NCI-H1436 treated with DMSO at 0.1 percent for 48 hours (cell line): Measurements from ENCODE around the gene RAB21.
"Not testable (repeated sequence)": the region's sequence is repeated elsewhere in the genome, so short reads cannot be mapped to it uniquely, and the experiment has no call there.

Experiments used
- DNase-seq: peaks from one replicate; lab custom pipeline; 2025; lab: John Stamatoyannopoulos, UW

Gene RAB21

DNA sequence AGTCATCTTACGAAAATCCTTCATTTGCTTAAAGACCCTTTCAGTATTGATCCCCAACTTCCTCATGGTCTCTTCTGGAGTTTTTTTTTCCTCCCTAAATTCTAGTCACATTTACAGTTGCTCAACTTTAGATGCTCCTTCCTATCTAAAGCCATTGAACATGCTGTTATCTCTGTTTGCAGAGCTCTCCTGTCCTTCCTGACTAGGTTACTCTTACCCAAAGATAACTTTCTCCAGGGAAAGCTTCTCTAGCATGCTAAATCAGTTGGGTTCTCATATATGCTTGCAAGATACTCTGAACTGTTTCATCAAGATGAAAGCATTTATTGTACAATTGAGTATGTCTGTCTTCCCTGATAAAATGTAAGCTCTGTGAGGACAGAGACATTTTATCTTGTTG, 1.8 kb upstream of the RAB21 start:
- no peak for DNase-seq

DNA sequence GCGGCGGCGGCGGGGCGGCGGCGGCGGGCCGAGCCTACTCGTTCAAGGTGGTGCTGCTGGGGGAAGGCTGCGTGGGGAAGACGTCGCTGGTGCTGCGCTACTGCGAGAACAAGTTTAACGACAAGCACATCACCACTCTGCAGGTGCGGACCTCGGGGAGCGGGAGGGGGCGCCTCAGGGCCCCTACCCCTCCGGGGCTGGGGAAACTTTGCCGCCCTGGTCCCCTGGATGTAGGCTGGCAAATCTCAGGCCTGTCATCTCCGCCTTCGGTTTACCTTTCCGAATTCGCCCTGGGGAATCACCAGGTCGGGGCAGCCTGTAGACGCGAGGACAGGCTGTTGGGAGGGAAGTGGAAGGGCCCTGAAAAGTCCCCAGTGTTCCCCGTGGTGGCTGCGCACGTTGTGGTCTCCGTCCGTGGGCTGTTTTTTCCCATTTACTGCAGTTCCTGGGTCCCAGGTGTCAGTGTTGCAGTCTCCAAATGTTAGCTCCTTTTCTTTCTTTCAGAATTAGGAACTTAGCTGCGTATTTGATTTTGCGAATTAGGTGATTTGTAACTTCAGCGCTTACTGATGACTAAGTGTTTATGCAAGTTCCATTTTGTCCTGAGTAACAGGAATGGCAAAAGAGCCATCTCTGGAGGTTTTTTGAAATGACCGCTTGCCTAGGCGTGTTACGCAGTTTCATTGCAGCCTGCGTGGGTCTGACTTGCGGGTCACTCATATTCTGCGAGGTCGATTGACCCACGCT, 656 bp downstream of the RAB21 start:
- DNase-seq = no peak

DNA sequence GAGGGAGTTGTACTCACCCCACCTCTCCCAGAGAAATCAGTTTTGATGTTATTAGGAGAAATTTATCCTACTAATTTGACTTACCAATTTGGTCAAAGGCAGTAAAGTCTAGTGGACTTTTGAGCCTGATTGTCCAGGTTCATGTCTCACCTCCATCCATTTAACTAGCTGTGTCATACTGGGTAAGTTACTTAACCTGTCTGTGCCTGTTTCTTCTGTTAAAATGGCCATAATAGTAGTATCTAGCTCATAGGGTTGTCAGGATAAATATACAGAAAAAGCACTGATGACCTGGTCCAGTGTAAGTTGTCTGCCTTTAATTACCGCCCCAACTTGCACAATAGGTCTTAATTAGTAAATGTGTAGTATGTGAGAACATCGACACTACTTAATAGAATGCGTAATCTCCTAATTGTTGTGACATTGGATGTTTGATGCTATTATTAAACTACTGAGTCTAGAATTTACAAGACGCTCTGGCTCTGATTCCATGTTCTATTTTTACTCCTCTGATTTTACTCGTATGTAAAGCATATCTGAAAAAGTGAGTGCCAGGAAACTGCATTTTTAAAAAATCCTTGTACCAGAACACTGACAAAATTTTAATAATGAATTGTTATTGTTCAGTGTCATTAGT, 1.5 kb downstream of the RAB21 start:
- DNase-seq = no peak

DNA sequence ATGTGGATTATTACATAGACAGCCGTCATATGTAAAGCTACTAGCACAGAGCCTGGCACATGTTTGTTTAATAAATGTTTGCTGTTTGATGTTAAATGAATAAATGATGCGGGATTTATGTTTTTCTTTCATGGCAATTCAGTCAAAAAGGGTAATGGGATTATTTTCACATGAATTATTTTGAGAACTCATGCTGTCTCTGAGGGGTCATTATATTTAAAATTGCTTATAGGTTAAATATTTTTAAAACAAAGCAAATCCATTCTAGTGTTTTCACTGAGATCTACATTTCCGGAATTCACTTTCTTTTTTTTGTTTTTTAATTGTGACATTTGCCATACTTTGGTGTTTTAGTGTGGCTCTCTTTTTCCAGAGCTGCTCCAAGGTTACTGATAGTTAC, 5.3 kb downstream of the RAB21 start:
- no peak for DNase-seq

DNA sequence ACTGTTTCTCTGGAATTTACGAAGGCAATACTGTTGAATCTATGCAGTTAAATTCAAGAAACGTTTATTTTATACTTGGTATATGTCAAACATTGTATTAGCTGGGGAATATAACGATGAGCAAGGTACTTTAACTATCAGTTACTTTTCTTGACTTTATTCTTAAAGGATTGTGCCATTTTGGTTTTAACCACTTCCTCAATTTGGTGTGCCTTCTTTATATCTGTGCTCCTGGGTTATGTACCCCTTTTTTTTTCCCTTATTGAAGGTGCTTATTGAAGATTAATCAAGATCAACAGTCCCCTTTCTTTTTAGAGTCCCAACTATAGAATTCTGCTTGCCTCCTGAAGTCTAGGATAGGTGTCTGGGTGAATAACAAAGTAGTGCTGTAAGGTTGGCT, 5.8 kb downstream of the RAB21 start:
- no peak for DNase-seq

DNA sequence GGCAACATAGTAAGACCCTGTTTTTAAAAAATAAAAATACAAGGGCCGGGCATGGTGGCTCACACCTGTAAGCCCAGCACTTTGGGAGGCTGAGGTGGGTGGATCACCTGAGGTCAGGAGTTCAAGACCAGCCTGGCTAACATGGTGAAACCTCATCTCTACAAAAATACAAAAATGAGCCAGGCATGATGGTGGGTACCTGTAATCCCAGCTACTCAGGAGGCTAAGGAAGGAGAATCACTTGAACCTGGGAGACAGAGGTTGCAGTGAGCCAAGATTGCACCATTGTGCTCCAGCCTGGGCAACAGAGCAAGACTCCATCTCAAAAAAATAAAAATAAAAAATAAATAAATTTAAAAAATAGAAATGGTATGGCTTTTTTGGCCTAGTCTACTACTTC, 6.7 kb downstream of the RAB21 start:
- not testable (repeated sequence) for DNase-seq

DNA sequence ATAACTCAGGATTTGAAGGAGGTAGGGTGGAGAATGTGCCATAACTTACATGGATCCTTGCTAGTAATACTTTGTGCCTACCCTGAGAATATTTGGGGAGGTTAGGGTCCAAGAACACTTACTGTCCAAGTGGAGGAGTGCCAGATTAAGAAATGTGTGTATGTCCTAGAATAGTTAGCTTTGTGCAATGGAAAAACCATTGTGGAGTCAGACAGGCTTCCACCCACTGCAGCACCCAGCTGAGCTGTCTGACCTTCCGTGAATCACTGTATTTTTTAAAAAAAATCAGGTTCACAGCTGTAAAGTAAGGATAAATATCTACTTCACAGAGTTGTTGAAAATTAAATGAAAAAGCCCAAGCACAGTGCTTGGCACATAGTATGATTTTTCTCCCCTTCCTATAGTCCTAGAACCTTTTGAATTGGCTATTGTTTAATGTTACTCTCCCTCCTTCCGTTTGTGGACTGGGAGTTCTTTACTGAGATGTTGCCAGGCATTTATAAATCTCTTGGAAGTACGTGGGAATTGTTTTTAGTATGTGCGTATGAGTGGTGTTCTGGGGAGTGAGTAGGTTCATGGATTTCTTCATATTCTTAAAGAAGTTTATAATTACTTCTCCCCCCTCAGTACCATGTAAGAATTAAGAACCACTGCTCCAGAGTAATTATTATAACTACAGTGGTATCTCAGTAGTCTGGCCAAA, 9.2 kb downstream of the RAB21 start:
- no peak for DNase-seq

DNA sequence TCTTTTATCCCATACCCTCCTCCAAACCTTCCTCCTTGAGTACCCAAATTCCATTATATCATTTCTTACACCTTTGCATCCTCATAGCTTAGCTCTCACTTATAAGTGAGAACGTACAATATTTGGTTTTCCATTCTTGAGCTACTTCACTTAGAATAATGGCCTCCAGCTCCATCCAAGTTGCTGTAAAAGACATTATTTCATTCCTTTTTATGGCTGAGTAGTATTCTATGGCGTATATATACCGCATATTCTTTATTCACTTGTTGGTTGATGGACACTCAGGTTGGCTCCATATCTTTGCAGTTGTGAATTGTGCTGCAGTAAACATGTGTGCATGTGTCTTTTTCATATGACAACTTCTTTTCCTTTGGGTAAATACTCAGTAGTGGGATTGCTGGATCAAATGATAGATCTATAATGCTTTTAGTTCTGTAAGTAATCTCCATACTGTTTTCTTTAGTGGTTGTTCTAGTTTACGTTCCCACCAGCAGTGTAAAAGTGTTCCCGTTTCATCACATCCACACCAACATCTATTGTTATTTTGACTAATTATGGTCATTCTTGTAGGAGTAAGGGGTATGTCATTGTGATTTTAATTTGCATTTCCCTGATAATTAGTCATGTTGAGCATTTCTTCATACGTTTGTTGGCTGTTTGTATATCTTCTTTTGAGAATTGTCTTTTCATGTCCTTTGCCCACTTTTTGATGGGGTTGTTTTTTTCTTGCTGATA, 10.1 kb downstream of the RAB21 start:
- no peak for DNase-seq

DNA sequence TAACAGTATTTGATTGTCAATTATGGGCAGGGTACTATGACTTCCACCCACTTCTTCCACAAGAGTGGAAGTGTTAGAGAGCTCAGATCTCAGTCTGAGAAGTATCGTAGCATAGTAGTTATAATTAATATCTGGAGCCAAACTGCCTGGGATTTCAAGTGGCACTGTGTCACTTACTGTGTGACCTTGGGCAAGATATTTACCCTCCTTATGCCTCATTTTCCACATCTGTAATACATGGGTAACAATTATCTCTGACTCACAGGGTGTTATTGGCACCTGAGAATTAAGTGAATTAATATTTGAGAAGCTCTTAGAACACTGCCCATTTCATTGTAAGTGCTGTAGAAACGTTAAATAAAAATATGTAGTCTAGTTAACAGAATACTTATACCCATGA, 11.5 kb downstream of the RAB21 start:
- no peak for DNase-seq

DNA sequence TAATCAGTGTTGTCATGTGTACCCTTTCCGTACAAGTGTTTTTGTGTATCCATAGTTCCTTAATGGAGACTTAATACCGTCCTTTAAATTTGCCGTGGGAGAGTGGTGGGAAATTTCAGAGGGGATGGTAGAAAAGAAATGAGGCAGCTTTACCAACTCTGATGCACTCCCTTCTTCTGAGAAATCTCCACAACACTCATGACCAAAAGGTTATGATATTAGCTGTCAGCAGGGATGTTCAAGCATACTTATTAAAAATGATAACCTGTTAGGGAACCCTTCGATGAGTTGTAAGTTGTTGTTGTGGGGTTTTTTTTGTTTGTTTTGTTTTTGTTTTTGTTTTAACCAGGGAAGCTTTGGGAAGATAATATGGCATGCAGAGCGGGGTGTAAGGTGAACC, 12.5 kb downstream of the RAB21 start:
- DNase-seq = no peak

DNA sequence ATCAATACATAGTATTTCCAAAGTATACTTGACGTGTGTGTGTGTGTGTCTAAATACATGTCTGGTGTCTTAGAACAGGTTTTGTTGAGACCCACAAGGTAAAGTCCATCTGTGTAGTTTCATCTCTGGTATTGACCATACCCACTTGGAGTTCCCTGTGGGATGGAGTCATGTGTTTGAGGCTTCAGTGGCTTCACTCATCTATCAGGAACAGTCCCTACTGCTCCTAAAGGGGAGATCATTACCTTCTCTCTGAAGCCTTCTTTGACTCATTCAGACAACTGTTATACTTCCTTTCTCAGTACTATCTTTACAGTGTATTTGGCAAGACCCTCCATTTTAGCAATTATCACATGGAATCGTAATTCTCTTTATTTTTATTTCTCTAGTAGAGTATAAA, 14.2 kb downstream of the RAB21 start:
- no peak for DNase-seq

DNA sequence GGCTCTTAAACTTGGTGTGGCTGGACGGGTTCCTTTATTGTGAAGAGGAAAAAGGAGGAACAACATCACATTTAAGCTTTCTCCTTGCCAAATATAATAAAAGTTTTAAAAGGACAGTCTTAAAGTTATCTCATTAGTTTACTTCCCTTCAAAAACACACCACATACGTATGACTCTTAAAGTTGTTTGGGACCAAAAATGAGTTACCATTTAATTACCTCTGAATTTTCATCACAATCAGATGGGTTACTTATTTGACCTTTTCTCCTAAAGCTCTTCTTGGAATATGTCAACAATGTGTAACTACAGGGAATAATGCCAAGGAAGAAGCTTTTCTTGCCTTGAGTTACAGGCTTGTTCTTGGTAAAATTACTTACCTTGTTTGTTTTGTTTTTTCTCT, 16.4 kb downstream of the RAB21 start:
- no peak for DNase-seq

DNA sequence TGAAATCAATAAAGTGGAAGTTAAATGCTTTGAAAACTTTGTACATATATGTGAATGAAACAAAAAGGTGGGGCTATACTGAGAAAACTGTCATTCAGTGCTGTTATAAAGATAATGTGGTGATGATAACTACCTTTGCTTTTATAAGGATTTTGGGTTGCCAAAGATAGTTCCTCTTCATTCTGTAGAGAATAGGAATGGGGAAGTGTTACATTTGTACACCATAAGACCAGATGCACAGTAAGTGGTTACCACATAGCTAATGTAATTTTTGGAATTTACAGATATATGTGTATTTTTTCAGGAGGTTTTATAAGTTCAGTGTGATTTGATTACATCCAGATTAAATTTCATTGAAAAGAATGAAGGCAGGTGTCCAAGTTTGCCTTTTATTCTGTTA, 18.1 kb downstream of the RAB21 start:
- no peak for DNase-seq

DNA sequence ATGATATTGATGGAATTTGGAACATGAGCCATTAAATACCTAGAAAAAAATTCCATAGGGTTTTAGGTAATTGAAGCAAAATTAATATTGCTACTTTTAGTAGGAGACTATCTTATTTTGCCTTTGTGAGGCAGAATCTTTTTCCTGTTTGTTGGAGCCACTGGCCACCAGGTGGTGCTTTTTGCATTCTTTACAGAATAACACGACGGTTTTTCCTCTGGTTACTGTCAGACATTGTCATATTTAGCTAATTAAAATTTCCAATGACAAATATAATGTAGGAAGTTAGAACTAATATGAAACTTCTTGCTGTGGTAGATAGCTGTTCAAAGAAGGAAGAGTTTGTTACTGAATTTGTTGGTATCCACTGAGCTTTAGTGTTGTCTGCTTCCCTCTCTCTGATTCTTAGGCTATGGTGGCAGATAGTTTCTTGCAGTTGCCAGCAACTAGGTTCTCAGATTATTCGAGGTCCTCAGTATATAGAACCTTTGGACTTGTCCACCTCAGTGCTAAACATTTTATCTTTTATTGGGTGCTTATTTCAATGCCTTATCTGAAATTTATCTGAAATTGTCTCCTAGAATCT, 25.7 kb downstream of the RAB21 start:
- DNase-seq = no peak

DNA sequence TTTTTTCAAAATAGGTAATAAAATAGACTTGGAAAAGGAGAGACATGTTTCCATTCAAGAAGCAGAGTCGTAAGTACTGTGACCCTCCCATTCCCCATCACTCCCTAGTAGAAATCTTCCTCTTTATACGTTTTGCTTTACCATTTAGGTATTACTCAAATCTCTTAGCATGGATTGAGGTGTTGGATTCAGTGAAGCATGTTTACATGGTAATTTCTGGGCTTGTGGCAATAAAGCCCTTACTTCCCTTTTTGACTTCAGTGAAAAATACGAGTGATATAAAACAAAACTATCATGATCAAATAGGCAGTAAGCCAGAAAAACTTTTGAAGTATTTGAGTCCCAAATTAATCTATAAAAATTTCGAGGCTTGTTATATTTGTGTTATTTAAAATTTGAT, 27.4 kb downstream of the RAB21 start:
- DNase-seq = no peak

DNA sequence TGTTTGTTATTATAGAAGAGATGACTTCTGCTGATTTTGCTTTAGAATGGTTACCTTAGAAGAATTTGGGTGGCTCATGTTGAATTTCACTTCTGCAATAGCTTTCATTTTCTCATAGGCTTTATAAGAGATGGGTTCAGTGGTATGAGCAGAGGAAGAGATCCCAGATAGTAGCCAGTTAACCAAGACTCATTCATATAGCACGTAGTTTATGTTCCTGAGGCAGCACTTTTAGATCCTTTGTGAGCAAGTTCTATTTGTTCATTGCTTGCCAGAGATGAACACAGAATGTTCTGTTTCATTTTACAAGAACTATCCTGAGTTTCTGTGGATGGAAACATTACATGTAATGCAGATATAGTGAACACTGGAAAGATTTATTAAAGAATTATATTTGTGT, 32.2 kb downstream of the RAB21 start:
- no peak for DNase-seq

DNA sequence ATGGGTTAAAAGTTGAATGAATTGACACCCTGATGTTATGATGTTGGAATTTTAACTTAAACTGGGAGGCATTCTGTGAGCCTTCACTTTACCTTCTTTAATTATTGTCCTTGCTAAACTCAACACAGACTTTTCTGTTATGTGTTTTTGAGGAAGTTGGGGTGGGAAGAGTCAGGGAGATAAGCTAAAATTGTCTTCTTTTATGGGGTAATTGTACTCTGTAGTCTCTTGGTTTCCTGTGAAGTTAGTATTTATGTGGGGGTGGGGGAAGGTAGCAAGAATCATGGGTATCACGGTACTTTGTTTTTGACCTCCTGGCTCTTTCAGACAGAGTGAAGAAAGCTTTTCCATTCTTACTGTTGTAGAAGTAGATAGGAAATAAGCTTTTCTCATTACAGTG, 32.9 kb downstream of the RAB21 start:
- DNase-seq = no peak

DNA sequence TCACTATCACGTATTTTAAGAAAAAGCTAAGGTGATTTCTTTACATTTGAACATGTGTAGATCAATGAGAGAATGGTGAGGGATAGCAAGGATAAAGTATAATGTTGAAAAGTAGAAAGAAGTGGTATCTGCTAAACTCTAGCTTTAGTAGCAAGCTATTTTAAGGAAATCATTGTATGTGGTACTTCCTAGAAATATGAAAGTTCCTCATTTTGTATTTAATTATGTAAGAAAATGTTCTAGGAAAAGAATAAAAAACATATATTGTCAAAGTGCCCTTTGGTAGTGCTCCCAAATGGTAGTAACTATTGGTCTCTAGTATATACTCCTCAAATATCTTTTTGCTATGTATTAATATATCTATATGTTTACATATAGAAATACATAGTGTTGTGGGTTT, 35.7 kb downstream of the RAB21 start:
- DNase-seq = no peak

DNA sequence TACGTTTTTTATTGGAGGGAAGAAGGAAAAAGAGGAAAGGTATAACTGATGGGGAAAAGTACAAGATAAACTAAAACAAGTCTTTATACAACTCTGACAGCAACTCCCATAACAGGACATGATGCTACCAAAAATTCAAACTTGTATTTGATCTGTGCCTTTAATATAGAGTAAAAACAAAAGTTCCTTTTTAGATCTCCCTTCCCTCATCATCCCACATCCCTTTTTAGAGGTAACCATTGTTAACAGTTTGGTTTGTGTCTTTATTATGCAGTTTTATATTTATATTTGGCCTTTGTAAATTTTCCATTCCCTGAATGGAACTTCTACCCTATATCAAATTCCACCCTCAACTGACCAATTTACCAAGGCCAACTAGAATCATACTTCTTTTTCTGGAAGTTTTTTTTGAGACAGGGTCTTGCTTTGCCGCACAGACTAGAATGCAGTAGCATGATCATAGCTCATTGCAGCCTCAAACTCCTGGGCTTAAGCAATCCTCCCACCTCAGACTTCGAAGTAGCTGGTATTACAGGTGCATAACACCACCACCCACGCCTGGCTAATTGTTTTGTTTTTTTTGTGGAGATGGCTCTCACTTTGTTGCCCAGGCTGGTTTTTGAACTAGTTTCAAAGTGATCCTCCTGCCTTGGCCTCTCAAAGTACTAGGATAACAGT, 36.9 kb downstream of the RAB21 start:
- no peak for DNase-seq

DNA sequence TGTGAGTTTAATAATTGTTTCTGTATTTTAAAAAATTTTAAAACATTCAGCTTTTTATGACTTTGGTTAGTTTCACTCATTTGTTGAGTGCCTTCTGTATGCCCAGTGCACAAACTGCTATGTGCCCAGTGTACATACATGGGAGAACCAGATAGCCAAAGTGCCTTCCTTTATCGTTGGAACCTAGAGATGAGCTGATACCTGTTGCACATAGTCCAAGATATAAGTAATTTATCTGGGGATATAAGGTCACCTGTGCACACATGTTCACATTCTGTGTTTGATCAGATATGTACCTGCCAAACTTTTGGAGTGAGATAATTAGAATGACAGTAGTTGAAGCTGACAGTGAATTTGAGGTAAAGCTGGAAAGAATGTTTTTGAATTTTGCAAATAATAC, 37.9 kb downstream of the RAB21 start:
- no peak for DNase-seq

DNA sequence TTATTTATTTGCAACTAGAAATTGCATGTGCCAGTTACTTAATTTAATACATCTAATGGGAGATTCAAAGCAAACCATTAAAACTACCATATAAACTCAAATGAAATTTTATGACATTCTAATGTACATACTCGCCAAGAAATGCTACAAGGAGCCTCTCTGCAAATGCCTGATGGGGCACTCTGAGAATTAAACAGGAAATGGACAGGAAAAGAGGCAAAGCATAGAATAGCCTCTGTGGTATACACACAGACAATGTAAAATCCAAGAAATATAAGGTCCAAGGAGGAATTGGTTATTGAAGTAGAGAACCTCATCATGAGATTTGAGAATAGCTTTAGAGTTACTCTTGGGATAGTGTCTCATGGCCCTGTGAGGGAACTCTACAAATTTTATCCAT, 41.2 kb downstream of the RAB21 start:
- no peak for DNase-seq

DNA sequence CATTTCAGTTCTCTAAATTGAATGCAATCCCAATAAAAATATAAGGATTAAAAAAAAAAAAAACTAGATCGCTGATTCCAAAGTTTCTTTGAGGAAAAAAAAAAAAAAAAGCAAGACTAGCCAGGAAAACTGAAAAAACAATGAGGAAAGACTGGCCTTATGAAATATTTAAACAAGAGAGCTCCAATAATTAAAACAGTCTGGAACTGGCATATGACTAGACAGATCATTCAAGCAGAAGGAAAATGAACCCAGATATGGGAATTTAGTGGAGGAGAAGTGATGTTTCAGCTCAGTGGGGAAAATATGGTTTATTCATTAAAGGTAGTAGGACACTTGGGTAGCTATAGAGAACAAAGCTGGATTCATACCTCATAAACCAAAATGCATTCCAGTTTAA, 42.9 kb downstream of the RAB21 start:
- DNase-seq = no peak
